Gastrocnemius medialis (tissue), 4 donors: ENCODE measurements around the gene GPR37L1.

Experiments used
- CTCF ChIP-seq, 5 experiments: fragments of 450-650 bp in 3 of 5; fragments of 200-600 bp in 2 of 5; sonication (generic) in 2 of 5; IDR thresholded peaks in 4 of 5; conservative IDR thresholded peaks in 1 of 5; 1 replicate in 4 of 5; 2 replicates in 1 of 5; pipeline ENCODE4 v1.5.1; 2016 to 2019; ENCODE audit warnings: antibody characterized with exemption in 5 of 5, mild to moderate bottlenecking in 3 of 5, moderate library complexity in 3 of 5
- POLR2A ChIP-seq, 2 donors: fragments of 450-650 bp; IDR thresholded peaks; one replicate each; pipeline ENCODE4 v1.6.1; 2017; ENCODE audit warnings: antibody characterized with exemption in 2 of 2, mild to moderate bottlenecking in 2 of 2, moderate library complexity in 2 of 2

- TF ChIP-seq POLR2A (IDR thresholded peaks at IDR 0.05) (no peak), CTCF (IDR thresholded peaks at IDR 0.05 in 4 of 5, conservative IDR thresholded peaks at IDR 0.05 in 1 of 5) (no peak)
These were observed 9.6 kb upstream of the GPR37L1 start for GRCh38 chr1:202112859-202113689.
